Stimulated activated CD4-positive, alpha-beta T cell treated with anti-CD3 and anti-CD28 coated beads, Interleukin-1b, Interleukin-23, amount 100 ng/mL, for 24 hours (primary cell): ENCODE data around the gene CFTR.

Source experiments
- DNase-seq, 4 experiments: peaks; one replicate each; pipeline ENCODE4 v3.0.0-alpha.2; 2020; ENCODE audit warnings: low read depth in 4 of 4, low spot score in 1 of 4

CFTR gene

DNA sequence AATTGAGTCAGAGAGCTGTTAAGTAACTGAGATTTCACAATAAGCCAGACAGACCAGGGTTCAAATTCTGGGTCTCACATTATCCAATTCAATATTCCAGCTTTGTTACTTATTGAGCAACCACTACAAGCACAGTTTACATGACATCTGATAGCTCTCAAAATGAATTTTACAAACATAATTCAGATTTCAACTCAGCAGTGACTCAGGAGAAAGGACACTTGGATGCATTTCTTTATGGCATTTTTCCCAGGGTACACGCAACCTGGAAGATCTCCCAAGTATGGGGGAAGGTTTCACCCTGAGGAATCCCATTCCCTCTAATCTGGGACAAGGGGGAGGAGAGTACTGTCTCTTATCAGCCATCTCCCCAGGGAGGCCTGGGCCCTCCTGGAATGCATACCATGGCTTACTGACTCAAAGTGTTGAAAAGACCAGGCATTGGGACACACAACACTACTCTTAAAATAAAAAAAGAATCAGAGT, 102.4 kb downstream of the CFTR start:
- no peak for DNase-seq

DNA sequence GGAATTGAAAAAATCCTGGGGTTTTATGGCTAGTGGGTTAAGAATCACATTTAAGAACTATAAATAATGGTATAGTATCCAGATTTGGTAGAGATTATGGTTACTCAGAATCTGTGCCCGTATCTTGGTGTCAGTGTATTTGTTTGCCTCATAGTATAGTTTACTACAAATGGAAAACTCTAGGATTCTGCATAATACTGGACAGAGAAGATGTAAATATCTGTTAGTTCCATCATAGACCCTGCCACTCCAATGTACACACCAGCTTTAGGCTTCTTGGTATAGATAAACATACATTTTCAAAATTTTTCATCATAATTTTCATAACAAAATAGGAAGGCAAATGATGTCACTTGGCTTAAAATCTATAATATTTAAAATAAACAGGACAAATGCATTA, 108.1 kb downstream of the CFTR start:
- no peak for DNase-seq

- no peak for DNase-seq
Observed at GRCh38 chr7:117588352-117588794, 108.5 kb downstream of the CFTR start.

DNA sequence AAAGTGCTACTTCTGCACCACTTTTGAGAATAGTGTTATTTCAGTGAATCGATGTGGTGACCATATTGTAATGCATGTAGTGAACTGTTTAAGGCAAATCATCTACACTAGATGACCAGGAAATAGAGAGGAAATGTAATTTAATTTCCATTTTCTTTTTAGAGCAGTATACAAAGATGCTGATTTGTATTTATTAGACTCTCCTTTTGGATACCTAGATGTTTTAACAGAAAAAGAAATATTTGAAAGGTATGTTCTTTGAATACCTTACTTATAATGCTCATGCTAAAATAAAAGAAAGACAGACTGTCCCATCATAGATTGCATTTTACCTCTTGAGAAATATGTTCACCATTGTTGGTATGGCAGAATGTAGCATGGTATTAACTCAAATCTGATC, 110.4 kb downstream of the CFTR start:
- no peak for DNase-seq

GRCh38 chr7:117592011-117592635, 112.3 kb downstream of the CFTR start:
- no peak for DNase-seq

DNA sequence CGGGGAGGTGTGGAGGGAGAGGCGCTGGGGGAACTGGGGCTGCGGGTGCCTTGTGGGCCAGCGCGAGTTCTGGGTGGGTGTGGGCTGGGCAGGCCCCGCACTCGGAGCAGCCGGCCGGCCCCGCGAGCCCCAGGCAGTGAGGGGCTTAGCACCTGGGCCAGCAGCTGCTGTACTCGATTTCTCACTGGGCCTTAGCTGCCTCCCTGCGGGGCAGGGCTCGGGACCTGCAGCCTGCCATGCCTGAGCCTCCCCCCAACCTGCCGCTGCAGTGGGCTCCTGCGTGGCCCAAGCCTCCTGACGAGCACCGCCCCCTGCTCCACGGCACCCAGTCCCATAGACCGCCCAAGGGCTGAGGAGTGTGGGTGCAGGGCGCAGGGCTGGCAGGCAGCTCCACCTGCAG, 116.3 kb downstream of the CFTR start:
- no peak for DNase-seq

DNA sequence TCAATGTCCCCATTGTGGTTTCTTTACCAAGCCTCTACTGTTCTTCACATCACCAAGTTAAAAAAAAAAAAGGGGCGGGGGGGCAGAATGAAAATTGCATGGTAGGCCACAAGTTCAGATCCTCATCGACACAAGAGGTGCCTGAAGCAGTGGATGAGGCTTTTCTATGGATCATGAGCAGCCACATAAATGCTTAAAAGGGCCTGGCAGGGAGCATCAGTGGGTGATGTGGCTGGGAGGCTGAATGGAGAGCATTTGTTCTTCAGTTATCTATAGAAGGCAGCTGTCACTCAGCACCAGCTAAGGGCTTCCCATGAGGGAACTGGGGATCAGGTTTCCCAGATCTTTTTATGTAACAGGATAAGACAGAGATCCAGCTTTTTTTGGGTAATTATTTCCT, 117.9 kb downstream of the CFTR start:
- DNase-seq = no peak

DNA sequence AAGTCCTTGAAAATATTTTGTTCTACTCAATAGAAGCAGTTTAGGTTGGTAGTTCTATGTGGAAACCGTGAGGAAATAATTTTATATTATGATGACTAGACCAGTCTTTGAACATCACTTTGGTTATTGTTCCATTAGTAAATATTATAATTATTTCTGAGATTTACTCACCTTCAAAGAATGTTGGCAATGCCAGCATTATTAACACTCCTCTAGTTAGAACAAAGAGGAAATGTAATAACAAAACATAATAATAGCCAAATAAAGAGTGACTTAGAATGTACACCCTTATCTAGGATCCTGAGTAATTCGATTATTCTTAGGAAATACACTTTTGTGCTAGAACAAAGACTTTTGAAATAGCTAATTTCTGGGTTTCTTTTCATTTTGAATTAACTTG, 121.1 kb downstream of the CFTR start:
- no peak for DNase-seq

GRCh38 chr7:117603627-117604026, 123.8 kb downstream of the CFTR start:
- no peak for DNase-seq

- DNase-seq = no peak
Observed at GRCh38 chr7:117605712-117606111, 125.9 kb downstream of the CFTR start.

DNA sequence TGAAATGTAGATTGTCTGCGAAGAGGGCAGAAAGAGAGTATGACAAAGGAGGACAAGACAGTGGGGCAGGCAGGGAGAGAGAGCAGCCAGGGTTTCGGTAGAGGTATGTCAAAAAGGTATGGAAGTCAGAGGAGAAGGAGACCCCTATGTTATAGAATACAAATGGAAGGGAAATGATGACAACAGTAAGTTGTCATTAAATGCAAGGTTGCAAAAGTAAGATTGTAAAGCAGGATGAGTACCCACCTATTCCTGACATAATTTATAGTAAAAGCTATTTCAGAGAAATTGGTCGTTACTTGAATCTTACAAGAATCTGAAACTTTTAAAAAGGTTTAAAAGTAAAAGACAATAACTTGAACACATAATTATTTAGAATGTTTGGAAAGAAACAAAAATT, 126.3 kb downstream of the CFTR start:
- no peak for DNase-seq

GRCh38 chr7:117610396-117610795, 130.6 kb downstream of the CFTR start:
- no peak for DNase-seq

DNA sequence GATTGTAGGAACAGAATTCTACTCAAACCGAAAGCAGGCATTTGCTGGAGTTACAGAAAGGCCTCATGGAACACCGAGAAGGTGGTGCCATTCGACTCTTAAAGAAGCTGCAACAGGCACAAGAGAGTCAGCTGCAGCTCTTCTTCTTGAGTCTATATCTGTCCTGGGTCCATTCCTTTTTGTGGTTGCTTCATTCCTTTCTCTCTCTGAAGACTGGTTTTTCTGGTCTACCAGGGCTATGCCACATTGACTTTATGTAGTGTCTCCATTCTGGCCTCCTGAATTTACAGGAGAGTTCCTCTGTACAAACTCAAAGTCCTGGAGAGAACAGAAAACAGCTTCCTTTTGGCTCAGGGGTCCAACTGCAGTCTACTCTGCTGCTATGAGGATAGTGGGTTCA, 132.8 kb downstream of the CFTR start:
- no peak for DNase-seq

GRCh38 chr7:117616694-117617093, 136.9 kb downstream of the CFTR start:
- DNase-seq = no peak

- no peak for DNase-seq
Observed at GRCh38 chr7:117619681-117620080, 139.9 kb downstream of the CFTR start.

GRCh38 chr7:117621075-117621618, 141.3 kb downstream of the CFTR start:
- DNase-seq = no peak

- DNase-seq = no peak
Observed at GRCh38 chr7:117623606-117624005, 143.8 kb downstream of the CFTR start.

- no peak for DNase-seq
Observed at GRCh38 chr7:117630501-117630900, 150.7 kb downstream of the CFTR start.

DNA sequence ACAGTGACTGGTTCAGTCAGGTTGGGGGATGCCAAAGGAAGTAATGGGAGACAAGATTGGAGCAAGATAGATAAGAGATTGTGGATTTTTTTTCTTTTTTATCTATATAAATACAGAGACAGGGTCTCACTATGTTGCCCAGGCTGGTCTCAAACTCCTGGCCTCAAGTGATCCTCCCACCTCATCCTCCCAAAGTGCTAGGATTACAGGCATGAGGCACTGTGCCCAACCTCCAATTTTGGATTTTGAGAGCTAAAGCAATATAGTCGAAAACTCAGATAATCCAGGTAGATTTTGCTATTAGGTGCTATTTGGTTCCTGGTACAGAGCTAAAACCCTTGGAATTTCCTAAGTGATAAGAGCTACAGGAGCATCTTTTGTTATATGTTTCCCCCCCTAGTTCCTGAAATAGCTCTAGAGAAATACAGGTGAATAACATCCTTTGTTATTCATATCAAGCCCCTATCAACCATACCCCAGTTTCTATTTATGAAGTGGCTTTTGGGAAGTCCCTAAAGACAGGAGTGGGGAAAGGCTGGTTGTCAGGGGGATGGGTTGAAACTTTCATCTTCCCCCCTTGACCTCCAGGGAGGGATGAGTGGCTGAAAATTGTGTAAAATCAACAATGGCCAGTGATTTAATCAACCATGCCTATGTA, 151.2 kb downstream of the CFTR start:
- no peak for DNase-seq

- no peak for DNase-seq
Observed at GRCh38 chr7:117631652-117632051, 151.8 kb downstream of the CFTR start.

- no peak for DNase-seq
Observed at GRCh38 chr7:117637937-117638336, 158.1 kb downstream of the CFTR start.

- no peak for DNase-seq
Observed at GRCh38 chr7:117639966-117640365, 160.1 kb downstream of the CFTR start.

DNA sequence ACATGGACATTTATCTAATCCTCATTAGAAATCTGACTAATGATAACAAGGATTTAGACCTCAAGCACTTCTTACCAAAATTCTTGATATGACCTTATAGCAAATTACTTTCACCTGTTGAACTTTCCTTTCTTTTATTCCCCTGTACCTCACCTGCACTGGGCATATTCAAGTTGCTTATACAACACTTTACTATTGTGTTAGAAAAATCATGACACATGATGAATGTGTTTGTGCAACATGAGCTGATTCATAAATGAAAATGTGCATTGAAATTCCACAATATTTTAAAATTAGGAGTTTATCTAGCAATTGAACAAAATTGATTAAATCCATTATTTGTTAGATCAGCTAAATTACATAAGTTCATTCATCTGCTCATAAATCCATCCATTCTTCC, 160.6 kb downstream of the CFTR start:
- DNase-seq = no peak
